Vagina (tissue), 2 donors: ENCODE results near the gene PHLPP2. TPM values are rescaled to one million over a fixed set of nuclear protein-coding genes. Genes with fewer than 3 reads are reported as not detected.

Source experiments
- DNase-seq, 2 donors: peaks; one replicate each; pipeline ENCODE4 v3.0.0-alpha.2; 2017; ENCODE audit errors: extremely low spot score in 2 of 2
- H3K27ac ChIP-seq: fragments of 200-600 bp; sonication (generic); one replicate; pipeline ENCODE4 v1.5.1; 2019
- H3K27me3 ChIP-seq: fragments of 200-600 bp; sonication (generic); one replicate; pipeline ENCODE4 v1.5.1; 2019
- H3K36me3 ChIP-seq, 2 donors: fragments of 200-600 bp; sonication (generic); one replicate each; pipeline ENCODE4 v1.5.1; 2017 to 2019
- H3K4me1 ChIP-seq: fragments of 200-600 bp; sonication (generic); one replicate; pipeline ENCODE4 v1.5.1; 2019
- H3K4me3 ChIP-seq, 2 donors: fragments of 200-600 bp; sonication (generic); 1 replicate in 1 of 2; 2 replicates in 1 of 2; pipeline ENCODE4 v1.5.1; 2016 to 2019
- H3K9me3 ChIP-seq: fragments of 200-600 bp; sonication (generic); one replicate; pipeline ENCODE4 v1.5.1; 2019
- POLR2A ChIP-seq, 2 donors: fragments of 450-650 bp; IDR thresholded peaks; one replicate each; pipeline ENCODE4 v1.6.1; 2017; ENCODE audit warnings: antibody characterized with exemption in 2 of 2, mild to moderate bottlenecking in 2 of 2, moderate library complexity in 2 of 2
- POLR2AphosphoS5 ChIP-seq, 2 donors: sonication (generic); formaldehyde crosslinking; IDR thresholded peaks; one replicate each; pipeline ENCODE4 v1.9.0; 2017; ENCODE audit warnings: antibody characterized with exemption in 2 of 2, mild to moderate bottlenecking in 2 of 2, low read depth in 1 of 2; ENCODE audit not compliant: insufficient read depth in 1 of 2
- intact Hi-C: fragments of 100-400 bp; cut with DNase I; formaldehyde crosslinking; loops from one replicate; pipeline ENCODE4 v1.15.1; 2023
- total RNA-seq: library from RNA; depleted of rRNA; stranded (reverse); fragments of >200 nt; gene quantifications from one replicate; pipeline ENCODE4 v1.2.3, GENCODE V29; 2016
- TF ChIP-seq, protein P1 (sequence below), 3 experiments: fragments of 450-650 bp in 2 of 3; fragments of 200-600 bp in 1 of 3; sonication (generic) in 1 of 3; IDR thresholded peaks; one replicate each; pipeline ENCODE4 v1.5.1; 2017 to 2019; ENCODE audit warnings: antibody characterized with exemption in 3 of 3, mild to moderate bottlenecking in 2 of 3, moderate library complexity in 2 of 3

The PHLPP2 gene
- total RNA-seq, 1 donor from 2014 or later: 6.4 TPM

DNA sequence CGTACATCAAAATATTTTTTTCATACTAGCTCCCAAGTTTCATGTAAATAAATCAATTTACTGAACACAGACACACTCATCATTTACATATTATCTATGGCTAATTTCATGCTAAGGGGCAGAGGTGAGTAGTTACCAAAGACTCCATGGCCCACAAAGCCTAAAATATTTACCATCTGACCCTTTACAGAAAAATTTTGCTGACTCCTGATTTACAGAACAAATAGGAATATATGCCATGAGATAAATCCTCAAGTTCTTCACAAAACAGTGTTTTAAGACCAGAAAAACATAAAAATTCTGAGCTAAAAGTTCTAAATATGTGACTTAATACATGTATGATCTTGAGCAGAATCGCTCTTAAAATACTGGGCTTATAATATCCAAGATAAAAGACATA is 36.6 kb upstream of the PHLPP2 start:
- Histone ChIP-seq H3K4me3 (no peak overlapping the region), H3K27me3 (no peaks in the 10 kb centered on the region), H3K27ac (no peak overlapping the region), H3K36me3 (peaks cover 0 to 61% of the 10 kb centered on the region in 2 donors), H3K9me3 (no peaks in the 10 kb centered on the region), H3K4me1 (no peaks in the 10 kb centered on the region)
- intact Hi-C loops: no loop called here
- DNase-seq: no peak
- TF ChIP-seq, protein P1, sequence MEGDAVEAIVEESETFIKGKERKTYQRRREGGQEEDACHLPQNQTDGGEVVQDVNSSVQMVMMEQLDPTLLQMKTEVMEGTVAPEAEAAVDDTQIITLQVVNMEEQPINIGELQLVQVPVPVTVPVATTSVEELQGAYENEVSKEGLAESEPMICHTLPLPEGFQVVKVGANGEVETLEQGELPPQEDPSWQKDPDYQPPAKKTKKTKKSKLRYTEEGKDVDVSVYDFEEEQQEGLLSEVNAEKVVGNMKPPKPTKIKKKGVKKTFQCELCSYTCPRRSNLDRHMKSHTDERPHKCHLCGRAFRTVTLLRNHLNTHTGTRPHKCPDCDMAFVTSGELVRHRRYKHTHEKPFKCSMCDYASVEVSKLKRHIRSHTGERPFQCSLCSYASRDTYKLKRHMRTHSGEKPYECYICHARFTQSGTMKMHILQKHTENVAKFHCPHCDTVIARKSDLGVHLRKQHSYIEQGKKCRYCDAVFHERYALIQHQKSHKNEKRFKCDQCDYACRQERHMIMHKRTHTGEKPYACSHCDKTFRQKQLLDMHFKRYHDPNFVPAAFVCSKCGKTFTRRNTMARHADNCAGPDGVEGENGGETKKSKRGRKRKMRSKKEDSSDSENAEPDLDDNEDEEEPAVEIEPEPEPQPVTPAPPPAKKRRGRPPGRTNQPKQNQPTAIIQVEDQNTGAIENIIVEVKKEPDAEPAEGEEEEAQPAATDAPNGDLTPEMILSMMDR (IDR thresholded peaks at IDR 0.05): no peak
- TF ChIP-seq POLR2A (IDR thresholded peaks at IDR 0.05) (no peak), POLR2AphosphoS5 (IDR thresholded peaks at IDR 0.05; ENCODE audit: insufficient read depth in 1 of 2, low read depth in 1 of 2) (no peak)

DNA sequence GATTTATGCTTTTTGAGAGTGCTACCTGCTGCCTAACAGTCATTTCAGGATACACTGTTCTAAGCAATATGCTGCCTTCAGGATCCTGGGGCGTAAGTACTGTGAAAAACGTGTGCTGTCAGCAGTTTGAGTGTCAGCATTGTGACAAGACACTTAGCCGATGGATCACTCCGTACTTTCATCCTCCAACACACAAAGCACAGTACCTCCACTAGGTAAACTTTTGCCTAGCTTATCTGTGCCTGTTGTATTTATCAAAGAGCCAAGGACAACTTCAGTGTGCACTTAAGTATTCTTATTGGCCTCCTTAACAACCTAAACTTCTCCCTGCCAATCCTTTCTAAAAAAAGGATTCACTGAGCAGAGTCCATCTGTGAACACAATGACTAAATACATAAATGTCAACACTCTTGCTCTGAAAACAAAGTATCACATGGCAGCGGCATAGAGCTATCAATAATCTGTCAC is 33.8 kb upstream of the PHLPP2 start:
- DNase-seq: no peak
- Histone ChIP-seq H3K36me3 (peaks cover 0 to 82% of the 10 kb centered on the region in 2 donors), H3K27ac (no peak overlapping the region), H3K4me3 (no peak overlapping the region), H3K9me3 (no peaks in the 10 kb centered on the region), H3K4me1 (no peaks in the 10 kb centered on the region), H3K27me3 (no peaks in the 10 kb centered on the region)
- TF ChIP-seq POLR2AphosphoS5 (IDR thresholded peaks at IDR 0.05; ENCODE audit: insufficient read depth in 1 of 2, low read depth in 1 of 2): no peak
- TF ChIP-seq, protein P1 (IDR thresholded peaks at IDR 0.05): no peak
- TF ChIP-seq POLR2A (IDR thresholded peaks at IDR 0.05): no peak
- intact Hi-C loops: no loop called here

DNA sequence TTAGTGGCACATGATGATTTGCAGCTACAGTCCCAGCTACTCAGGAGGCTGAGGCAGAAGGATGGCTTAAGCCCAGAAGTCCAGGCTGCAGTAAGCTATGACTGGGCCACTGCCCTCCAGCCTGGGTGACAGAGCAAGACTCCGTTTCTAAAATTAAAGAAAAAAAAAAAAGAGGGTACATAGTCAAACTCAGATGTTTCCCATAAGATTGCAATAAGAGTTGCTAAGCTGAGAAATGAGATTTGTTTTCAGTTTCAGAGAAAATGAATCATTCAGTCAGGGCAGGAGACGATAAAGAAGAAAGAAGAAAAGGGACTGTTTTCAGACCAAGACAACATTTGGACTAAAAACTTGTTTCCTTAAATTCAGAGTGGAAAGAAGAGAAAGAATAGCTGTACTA is 30.2 kb upstream of the PHLPP2 start:
- H3K27ac ChIP-seq: no peak overlapping the region
- no peak overlapping the region for H3K4me3 ChIP-seq
- intact Hi-C loops: no loop called here
- no peaks in the 10 kb centered on the region for H3K27me3 ChIP-seq
- H3K36me3 ChIP-seq: peaks cover 0 to 68% of the 10 kb centered on the region in 2 donors
- TF ChIP-seq, protein P1 (IDR thresholded peaks at IDR 0.05): no peak
- TF ChIP-seq POLR2AphosphoS5 (IDR thresholded peaks at IDR 0.05; ENCODE audit: insufficient read depth in 1 of 2, low read depth in 1 of 2) (no peak), POLR2A (IDR thresholded peaks at IDR 0.05) (no peak)
- no peaks in the 10 kb centered on the region for H3K4me1 ChIP-seq
- H3K9me3 ChIP-seq: no peaks in the 10 kb centered on the region
- no peak for DNase-seq

DNA sequence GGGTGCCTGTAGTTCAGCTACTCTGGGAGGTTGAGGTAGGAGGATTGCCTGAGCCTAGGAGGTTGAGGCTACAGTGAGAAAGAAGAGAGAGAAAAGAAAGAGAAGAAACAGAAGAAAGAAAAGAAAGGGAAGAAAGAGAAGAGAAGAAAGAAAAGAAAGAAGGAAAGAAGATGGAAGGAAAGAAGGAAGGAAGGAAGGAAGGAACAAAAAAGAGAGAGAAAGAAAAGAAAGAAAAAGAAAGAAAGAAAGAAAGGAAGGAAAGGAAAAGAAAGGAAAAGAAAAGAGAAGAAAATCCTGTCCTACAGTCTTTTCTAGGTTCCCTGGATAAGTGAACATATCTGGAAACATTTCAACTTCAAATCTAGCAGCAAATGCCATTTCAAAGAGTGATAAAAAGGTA is 29.6 kb upstream of the PHLPP2 start:
- Histone ChIP-seq H3K36me3 (peaks cover 0 to 68% of the 10 kb centered on the region in 2 donors), H3K9me3 (no peaks in the 10 kb centered on the region)
- TF ChIP-seq, protein P1 (IDR thresholded peaks at IDR 0.05): no peak
- no peak for TF ChIP-seq POLR2A (IDR thresholded peaks at IDR 0.05)
- no peak for TF ChIP-seq POLR2AphosphoS5 (IDR thresholded peaks at IDR 0.05; ENCODE audit: insufficient read depth in 1 of 2, low read depth in 1 of 2)

DNA sequence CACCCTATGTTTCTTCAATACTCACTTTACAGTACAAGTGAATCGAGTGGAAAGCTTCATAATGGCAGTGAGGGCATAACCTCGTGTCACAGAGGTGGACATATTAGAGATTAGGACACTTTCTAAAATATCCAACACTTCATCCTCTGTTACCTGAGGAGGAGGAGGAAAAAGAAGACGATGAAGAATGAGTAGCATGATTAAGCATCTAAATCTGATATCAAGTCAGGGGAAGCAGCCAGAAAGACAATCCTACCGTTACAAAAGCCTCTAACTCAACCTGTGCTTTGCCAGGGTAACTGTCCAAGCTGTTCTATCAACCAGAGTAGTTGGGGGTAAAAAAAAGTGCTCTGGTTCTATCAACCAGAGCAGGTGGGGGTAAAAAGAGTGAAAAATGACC is 23.7 kb upstream of the PHLPP2 start:
- Histone ChIP-seq H3K4me3 (no peak overlapping the region), H3K27me3 (no peaks in the 10 kb centered on the region), H3K36me3 (peaks cover 0 to 69% of the 10 kb centered on the region in 2 donors), H3K9me3 (no peaks in the 10 kb centered on the region), H3K27ac (no peak overlapping the region), H3K4me1 (no peaks in the 10 kb centered on the region)
- TF ChIP-seq, protein P1 (IDR thresholded peaks at IDR 0.05): no peak
- no peak for TF ChIP-seq POLR2A (IDR thresholded peaks at IDR 0.05)
- no peak for TF ChIP-seq POLR2AphosphoS5 (IDR thresholded peaks at IDR 0.05; ENCODE audit: insufficient read depth in 1 of 2, low read depth in 1 of 2)
- no peak for DNase-seq
- intact Hi-C loops: no loop called here

More for the DNA sequence above, 29.6 kb upstream of the PHLPP2 start:
- Histone ChIP-seq H3K4me1 (no peaks in the 10 kb centered on the region), H3K27me3 (no peaks in the 10 kb centered on the region), H3K4me3 (no peak overlapping the region), H3K27ac (no peak overlapping the region)
- no peak for DNase-seq
- intact Hi-C loops: no loop called here
